GM23338 (cell line): ENCODE data around the gene BEST1. TPM values are rescaled to one million over a fixed set of nuclear protein-coding genes. Genes with fewer than 3 reads are reported as not detected.

ENCODE experiments used
- CREB1 ChIP-seq: fragments of 250-450 bp; sonication (Bioruptor Pico); IDR thresholded peaks from 2 replicates; pipeline ENCODE4 v1.5.0; 2020; ENCODE audit warnings: low read depth, mild to moderate bottlenecking, moderate library complexity
- CTCF ChIP-seq, 2 experiments: fragments of 200-600 bp in 1 of 2; sonication (generic) in 1 of 2; conservative IDR thresholded peaks; 2 replicates each; pipeline versions ENCODE4 v1.5.1 to v1.6.1; 2016 to 2017; ENCODE audit warnings: antibody characterized with exemption in 2 of 2, low read depth in 2 of 2, mild to moderate bottlenecking in 2 of 2, moderate library complexity in 1 of 2
- POLR2AphosphoS5 ChIP-seq: IDR thresholded peaks from 2 replicates; pipeline ENCODE4 v1.6.1; 2016; ENCODE audit warnings: antibody characterized with exemption, low read depth
- STAT1 ChIP-seq: IDR thresholded peaks from one replicate; pipeline ENCODE4 v1.6.1; 2016; ENCODE audit warnings: antibody characterized with exemption; ENCODE audit not compliant: unreplicated experiment
- ZNF462 ChIP-seq: fragments of 250-450 bp; sonication (Bioruptor Pico); IDR thresholded peaks from 2 replicates; pipeline ENCODE4 v1.5.0; 2020; ENCODE audit warnings: mild to moderate bottlenecking, moderate library complexity
- polyA plus RNA-seq: library from polyadenylated mRNA; unstranded; fragments of >200 nt; fragmentation: Nextera tagmentation; extraction: Ambion mirVana; gene quantifications from 2 replicates; pipeline ENCODE4 v1.2.1, GENCODE V29; 2016
- total RNA-seq: library from RNA; depleted of rRNA; stranded (reverse); fragments of >200 nt; shearing (Covaris generic); gene quantifications from 2 replicates; pipeline ENCODE4 v1.2.3, GENCODE V29; 2014
- TF ChIP-seq, protein P1 (sequence below): IDR thresholded peaks from one replicate; pipeline ENCODE4 v1.6.1; 2018; ENCODE audit warnings: antibody characterized with exemption; ENCODE audit not compliant: unreplicated experiment

Gene BEST1
- total and polyA plus RNA-seq, 2 experiments from 2014 or later: 0.35 to 0.44 TPM

DNA sequence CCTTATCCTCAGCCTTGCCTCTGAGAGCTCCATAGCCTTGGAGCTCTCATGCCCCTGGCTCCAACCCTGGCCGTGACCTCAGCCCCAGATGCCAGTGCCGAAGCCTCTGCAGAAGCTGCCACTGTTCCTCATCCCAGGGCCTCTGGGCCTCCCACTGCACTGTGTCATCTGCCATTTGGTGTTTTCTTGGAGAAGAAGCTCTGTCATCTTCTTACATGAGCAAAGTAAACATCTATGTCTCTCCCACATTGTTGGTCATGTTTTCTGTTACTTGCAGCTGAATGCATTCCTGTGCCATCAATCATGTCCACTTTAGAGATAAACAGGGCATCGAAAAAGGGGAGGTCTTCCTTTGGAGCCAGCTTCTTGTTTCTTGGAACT is 62.3 kb downstream of the BEST1 start (continued):
- TF ChIP-seq ZNF462 (CRISPR knock-in tag): no peak
- TF ChIP-seq, protein P1, sequence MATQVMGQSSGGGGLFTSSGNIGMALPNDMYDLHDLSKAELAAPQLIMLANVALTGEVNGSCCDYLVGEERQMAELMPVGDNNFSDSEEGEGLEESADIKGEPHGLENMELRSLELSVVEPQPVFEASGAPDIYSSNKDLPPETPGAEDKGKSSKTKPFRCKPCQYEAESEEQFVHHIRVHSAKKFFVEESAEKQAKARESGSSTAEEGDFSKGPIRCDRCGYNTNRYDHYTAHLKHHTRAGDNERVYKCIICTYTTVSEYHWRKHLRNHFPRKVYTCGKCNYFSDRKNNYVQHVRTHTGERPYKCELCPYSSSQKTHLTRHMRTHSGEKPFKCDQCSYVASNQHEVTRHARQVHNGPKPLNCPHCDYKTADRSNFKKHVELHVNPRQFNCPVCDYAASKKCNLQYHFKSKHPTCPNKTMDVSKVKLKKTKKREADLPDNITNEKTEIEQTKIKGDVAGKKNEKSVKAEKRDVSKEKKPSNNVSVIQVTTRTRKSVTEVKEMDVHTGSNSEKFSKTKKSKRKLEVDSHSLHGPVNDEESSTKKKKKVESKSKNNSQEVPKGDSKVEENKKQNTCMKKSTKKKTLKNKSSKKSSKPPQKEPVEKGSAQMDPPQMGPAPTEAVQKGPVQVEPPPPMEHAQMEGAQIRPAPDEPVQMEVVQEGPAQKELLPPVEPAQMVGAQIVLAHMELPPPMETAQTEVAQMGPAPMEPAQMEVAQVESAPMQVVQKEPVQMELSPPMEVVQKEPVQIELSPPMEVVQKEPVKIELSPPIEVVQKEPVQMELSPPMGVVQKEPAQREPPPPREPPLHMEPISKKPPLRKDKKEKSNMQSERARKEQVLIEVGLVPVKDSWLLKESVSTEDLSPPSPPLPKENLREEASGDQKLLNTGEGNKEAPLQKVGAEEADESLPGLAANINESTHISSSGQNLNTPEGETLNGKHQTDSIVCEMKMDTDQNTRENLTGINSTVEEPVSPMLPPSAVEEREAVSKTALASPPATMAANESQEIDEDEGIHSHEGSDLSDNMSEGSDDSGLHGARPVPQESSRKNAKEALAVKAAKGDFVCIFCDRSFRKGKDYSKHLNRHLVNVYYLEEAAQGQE: no peak
- no peak for TF ChIP-seq CREB1 (CRISPR knock-in tag)
- TF ChIP-seq CTCF (conservative IDR thresholded peaks at IDR 0.05; ENCODE audit: low read depth in 2 of 2): no peak
- no peak for TF ChIP-seq STAT1
- TF ChIP-seq POLR2AphosphoS5: no peak
